ENCODE results near the gene SPECC1.
A peak's percentile ranks its signal among the peaks of the same experiment; 100 is the strongest.
"Not testable (repeated sequence)": the region's sequence is repeated elsewhere in the genome, so short reads cannot be mapped to it uniquely, and the experiment has no call there.

Gene SPECC1

DNA sequence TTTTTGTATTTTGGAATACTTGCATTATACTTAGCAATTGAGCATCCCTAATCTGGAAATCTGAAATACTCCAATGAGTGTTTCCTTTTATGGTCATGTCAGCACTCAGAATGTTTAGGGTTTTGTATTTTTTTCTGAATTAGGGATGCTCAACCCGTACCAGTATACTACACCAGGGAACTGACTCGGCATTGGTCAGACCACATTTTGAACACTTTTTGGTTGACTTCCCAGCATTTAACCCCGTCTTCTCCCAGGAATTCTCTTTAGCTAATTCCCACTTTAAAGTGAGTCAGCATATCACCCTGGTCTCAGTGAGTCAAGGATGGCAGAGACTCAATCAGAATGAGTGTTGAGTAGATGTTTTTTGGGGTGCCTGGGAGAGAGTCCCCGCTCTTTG is 177.9 kb downstream of the SPECC1 start:
- no peak for FAIRE-seq

DNA sequence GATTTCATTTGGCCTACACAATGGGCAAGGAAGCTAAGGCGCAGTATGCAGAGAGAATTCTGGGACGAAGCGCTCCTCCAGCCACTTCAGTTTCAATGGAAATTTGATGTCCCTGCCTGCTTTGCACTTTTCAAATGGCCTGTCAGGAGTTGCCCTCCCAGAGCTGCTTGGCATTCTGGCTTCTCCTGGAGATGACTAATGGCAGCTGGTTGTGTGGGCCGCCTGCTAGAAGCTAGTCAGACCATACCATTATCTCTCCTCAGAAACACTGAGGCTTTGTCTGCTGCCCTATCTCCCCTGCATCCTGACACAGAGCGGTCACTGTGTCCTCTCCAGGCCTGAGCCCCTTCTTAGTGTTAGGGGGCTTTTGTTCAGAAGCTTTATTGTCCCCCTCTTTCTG is 180.1 kb downstream of the SPECC1 start:
- no peak for FAIRE-seq

DNA sequence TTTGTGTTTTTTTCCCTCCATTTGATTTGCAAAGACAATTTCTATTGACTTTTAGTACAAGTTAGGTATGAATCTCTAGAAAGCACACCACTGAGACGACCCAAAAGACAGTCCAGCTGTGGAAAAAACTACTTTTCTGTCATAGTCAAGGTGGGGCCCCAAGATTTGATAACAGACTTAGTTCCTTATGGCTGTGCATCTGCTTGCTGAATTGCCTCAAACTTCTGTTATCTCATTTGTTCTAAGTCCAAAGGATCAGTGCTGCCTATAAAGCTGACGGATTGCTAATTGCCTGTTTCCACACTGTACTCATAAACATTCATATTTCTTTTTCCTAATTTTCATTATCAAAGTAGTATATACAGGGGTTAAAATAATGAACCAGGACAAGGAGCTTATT is 180.8 kb downstream of the SPECC1 start:
- FAIRE-seq, result no peak

DNA sequence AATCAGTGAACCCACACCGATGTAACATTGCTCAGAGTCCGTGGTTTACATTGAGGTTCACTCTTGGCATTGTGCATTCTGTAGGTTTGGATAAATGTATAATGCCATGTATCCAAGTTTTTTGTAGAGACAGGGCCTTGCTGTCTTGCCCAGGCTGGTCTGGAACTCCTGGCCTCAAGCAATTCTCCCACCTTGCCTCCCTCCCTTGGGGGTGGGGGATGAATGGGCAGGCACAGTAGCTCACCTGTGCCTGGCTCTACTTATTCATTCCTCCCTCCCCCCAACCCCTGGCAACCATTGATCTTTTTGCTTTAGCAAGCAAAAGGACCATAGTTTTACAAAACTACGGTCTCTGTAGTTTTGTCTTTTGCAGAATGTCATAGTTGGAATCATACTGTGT is 181.4 kb downstream of the SPECC1 start:
- FAIRE-seq, result no peak

DNA sequence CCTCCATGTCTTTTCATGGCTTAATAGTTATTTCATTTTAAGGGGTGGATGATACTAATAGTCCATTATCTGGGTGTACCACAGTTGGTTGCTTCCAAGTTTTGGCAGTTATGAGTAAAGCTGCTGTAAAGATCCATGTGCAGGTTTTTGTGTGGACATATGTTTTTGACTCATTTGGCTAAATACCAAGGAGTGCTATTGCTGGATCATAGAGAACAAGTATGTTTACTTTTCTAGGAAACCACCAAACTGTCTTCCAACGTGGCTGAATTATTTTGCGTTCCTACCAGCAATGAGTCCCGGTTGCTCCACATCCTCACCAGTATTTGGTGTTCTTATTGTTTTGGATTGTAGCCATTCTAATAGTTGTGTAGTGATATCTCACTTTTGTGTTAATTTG is 181.9 kb downstream of the SPECC1 start:
- no peak for FAIRE-seq

DNA sequence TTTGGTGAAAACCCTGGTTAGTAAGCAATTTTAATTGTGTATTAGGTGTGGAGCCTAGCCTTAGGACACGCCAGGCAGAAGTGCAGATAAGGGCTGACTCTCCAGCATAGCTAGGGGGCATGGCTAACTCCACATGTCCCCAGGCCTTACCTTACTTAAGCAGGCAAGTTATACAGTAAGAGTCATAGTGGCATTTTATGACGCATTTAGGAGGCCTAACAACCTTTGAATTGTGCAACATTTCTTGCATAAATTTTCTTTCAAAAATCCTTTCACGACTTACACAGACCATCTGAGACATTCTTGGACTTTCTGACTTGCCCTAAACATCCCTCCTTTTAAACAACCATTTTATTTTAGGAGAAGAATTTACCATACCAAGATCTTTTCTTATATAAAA is 187.1 kb downstream of the SPECC1 start:
- FAIRE-seq, result not testable (repeated sequence)

DNA sequence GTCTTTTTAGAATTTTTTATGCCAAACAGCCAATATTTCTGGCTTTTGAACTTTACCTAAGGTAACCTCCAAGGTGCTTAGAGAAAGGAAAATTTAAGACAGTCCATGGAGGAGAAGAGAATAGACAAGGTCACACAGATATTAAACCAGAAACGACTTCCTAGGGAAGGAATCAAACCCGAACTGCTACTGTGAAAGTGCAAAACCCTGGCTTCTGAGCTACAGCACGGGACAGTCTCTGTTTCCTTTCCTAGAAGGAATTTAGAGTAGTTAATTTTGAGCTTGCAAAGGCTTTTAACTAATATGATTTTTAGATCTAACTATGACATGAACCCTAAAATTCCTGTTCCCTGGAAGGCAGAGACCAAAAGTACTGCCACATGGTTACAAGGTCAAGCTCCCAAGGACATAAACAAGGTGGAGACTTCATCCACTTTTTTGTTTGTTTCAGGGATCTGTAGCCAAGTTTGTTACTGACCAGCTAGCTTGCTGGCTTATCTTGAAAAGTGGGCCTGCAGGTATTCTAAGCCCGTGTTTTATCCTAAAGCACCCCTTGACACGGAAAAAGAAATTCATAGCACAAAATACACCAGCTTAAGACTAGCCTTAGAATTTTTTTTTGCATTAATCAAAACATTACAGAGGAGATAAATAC is 188.2 kb downstream of the SPECC1 start:
- FAIRE-seq, result no peak

DNA sequence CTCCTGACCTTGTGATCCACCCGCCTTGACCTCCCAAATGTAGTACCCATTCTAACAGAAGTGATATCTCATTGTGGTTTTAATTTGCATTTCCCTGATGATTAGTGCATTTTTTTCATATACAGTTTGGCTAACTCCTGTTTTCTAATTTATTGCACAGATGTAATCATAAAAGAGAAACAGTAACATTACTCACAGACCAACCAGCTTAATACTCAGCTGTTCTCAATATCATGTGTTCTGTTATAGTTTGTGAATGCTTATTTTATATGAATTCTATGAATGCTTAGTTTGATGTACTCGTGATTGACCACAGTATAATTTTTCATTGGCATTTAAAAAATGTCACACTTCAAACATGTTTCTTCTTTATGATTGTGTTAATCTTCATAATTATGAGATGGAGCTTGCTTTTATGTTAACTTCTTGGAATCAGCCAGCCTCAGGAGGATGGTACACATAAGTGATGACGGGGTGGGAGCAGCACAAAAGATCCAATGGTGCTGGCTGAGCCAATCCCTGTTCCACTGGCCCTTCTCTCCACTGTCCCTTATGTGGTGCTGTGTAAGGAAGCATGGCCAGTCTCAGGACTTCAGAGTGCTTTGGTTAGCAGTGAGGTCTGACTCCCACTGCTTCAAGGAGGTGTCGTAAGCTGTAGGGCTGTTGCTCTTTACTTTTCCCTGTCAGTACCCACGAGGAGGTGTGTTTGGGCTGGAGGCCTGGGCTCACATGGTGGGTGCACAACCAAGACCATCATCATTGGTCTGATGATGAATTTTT is 191.0 kb downstream of the SPECC1 start:
- no peak for FAIRE-seq

DNA sequence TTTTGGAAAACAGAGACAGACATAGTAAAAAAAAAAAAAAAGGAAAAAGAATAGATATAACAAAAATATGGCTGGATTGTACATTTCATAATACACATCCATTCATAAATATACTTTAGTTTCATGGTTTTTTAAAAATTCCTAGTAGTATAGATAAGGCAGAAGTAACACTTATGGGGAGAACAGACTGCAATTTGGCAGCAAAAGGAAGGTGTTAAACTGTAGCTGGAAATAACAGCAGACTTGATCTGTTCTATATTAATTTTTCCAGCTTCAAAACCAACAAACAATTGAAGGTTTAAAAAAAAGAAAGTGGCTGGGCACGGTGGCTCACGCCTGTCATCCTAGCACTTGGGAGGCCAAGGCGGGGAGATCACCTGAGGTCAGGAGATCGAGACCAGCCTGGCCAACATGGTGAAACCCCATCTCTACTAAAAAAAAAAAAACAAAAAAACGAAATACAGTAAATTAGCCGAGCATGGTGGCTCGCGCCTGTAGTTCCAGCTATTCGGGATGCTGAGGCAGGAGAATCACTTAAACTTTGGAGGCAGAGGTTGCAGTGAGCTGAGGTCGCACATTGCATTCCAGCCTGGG is 191.8 kb downstream of the SPECC1 start:
- FAIRE-seq, result no peak

DNA sequence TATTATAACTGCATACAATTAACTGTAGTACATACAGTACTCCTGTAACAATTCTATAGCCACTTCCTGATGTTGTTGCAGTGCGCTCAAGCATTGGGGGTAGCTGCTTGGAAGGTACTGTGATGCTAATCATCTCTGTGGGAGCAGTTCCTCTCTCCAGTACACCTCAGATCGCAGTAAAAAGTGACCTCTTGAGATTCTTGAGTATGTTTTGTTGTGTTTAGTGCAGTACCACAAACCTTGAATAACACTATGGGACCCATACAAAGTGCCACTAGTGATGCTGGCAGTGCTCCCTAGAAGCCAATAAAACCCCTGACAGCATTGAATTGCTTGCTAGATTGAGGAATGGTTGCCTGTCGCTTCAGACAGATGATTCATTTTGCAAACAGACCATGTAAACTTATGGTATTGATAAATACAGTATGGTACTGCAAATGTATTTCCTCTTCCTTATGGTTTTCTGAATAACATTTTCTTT is 193.0 kb downstream of the SPECC1 start:
- no peak for FAIRE-seq

DNA sequence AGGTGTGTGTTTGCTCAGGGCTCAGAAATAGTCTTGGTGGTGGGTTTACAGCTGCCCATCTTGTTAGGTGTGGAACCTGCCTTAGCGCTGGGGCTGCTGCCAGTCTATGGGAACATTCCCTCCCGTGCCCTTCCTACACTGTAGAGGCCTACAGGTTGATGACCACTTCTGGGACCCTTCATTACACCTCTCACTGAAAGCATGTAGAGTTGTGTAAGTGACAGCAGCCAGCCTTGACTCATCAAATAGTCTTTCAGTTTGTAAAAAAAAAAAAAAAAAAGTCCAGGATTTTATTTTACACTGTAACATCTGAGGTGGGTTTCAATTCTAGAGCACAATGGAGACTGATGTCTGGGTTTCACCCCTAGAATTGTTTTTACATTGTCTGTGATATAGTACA is 193.9 kb downstream of the SPECC1 start:
- no peak for FAIRE-seq

DNA sequence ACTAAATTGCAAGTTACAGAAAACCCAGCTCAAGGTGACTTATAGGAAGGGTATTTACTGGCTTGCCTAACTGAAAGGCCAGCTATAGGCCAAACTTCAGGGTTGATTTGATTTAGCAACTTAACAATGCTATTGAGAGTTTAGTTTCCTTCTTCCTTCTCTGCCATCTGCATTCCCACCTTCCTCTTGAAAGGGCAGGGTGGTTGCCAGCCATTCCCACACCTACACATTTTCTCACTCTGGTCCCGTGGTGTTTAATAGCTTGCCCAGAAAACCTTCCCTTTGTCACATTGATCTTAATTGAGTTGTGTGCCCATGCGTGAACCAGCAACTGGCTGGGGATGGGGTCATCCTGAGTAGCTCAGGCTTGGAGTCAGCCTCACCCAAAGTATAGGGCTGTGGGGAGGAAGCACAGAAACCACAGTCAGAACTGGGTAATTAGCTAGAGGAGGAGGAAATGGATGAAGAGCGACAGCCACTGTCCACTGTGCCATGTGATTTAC is 194.7 kb downstream of the SPECC1 start:
- no peak for FAIRE-seq

DNA sequence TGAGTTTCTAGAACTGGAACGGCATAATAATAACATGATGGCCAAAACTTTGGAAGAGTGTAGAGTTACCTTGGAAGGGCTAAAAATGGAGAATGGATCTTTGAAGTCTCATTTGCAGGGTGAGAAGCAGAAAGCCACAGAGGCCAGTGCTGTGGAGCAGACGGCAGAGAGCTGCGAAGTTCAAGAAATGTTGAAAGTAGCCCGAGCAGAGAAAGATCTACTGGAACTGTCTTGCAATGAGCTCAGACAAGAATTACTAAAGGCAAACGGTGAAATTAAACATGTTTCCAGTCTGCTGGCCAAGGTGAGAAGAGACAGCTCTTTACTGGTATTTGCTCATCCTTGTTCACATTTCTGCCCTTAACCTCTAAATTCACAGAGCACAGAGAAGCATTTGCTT is 196.4 kb downstream of the SPECC1 start:
- no peak for FAIRE-seq

DNA sequence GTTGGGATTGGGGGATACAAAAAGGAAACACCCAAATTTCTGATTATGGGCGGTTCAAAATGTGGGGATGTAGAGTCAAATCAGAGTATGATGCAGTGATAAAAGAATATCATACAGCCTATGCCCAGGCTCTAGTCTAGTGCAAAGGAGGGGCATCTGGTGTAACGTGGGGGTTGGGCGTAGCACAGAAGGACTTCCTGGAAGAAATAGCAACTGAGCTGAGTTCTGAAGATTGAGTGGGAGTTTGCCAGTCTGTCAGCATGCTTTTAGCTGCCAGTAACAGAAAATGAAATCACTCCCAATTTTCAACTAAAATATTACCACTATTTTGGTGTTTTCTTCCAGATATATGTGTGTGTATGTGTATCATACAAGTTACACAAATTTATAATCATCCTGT is 196.9 kb downstream of the SPECC1 start:
- FAIRE-seq, result no peak

DNA sequence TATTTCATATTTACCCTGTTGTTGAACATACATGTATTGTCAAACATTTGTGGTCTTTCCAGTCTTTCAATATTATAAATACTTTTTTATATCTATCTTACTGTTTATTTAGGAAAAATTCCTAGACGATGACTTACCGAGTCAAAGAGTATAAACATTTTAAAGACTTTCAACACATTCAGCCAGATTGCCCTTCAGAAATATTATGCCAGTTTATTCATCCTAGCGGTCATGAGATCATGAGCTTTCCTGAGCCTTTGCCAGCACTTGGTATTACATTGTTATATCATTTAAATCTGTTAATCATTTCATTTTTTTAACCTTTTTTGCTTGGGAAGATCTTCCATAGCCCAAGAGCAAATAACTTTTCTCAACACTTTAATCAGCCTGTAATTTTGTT is 197.4 kb downstream of the SPECC1 start:
- FAIRE-seq, result no peak

DNA sequence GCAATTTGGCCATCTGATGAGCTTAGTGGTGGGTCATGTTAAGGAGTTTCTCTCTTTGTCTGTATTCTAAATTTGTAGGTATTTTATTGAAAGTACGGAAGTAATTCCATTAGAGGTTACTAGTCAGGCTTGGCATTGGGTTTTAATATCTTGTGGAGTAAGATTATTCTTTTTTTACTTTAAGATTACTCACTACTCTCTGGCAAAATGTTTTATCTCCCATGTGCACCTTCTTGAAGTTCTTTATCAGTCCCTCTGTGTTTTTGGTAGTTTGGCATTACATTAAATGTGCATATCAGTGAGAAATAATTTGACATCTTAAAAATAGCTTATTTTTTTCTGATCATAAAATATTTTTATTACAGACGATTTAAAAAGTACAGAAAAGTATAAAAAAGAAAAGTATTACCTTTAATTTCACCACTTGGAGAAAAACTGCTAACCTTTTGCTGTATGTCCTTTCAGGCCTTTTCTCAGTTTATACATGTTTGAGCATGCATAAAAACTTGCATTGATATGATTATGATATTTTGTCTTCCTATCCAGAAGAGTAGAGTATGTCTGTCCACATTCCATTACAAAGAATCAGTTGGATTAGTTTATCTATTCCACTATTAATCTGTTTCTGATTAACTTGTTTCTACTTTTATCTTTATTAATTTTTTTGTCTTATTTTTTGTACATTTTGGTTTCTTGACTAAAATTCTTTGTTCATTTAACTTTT is 198.3 kb downstream of the SPECC1 start:
- FAIRE-seq, result peak; percentile 25

DNA sequence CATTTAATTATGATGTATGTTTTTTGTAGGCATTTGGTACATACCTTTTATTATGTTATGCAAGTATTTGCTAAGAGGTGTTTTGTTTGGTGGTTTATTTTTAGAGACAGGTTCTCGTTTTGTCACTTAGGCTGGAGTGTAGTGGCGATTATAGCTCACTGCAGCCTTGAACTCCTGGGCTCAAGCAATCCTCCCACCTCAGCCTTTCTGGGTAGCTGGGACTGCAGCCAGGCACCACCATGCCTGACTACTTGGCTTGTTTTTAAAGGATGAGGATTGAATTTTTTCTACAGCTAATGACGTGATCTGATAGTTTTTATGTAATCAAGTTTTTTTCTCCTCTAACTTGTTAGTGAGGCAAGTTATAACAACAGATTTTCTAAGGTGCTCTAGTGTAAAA is 199.6 kb downstream of the SPECC1 start:
- FAIRE-seq, result no peak

DNA sequence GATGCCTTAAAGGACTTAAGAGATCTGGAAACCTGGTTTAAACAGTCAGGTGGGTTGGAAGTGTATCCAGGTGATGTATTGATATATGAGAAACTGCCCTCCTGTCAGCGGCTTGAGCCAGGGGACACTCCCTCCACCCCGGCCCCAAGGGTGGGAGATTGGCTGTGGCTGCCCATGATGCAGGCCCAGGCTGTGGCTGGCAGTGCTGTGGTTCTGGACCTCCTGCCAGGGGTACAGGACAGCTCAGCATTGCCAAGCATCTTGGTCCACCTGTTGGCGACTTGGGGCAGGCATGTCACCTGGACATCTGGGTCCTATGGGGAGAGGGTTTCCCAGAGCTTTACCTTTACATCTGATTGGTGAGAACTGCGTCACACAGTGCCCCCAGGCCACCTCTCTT is 201.0 kb downstream of the SPECC1 start:
- no peak for FAIRE-seq

DNA sequence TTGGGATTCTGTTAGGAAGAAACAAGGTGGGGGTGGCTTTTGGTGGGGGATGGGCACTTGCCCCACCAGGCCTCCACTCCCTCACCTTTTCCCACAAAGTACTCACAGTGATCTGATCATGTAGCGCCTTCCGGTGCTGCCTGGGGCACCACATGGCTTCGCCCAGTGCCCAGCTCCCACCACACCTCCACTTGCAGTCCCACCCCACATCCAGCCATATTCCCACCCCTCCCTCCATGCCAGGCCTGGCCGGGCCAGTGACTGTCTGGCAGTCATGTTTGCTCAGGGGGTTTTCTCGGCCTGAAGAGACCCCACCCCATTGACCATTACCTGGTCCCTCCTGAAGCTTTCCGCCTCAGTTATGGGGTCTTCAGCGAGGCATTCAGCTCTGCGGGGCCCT is 201.5 kb downstream of the SPECC1 start:
- no peak for FAIRE-seq

DNA sequence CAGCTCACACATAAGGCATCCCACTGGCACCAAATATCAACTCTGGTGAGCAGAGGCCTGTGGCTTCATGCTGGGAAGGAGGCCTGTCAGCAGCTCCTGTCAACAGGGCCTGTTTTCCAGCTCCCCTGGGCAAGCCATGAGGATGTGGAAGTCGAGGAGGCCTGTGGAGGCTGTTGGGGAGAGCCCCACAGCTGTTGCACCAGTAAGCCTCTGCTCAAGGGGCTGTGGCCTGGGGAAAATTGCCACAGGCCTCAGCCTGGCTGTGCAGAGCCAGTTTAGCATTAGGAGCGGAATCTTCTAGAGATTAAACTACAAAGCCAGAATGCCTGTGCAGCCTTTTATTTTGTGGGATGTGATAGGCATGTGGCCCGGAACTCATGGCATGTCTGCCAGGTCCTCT is 202.1 kb downstream of the SPECC1 start:
- no peak for FAIRE-seq

DNA sequence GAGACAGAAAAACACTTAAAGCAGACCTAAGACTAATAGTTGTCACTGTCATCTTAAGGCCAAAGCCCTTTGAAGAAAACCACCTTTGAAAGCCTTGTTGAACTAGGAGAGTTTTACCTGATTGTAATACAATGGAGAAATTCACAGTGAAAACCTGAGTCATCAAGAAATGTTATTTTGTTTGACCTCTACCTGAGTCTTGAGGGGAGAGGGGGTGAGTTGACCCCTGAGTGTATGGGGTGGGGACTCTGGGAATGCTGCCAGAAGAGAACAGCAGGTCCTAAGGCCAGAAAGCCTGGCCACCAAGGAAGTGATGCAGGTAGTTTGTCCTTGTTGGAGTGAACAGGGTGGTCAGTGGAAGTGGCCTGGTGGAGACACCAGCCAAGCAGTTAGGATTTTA is 204.3 kb downstream of the SPECC1 start:
- no peak for FAIRE-seq

DNA sequence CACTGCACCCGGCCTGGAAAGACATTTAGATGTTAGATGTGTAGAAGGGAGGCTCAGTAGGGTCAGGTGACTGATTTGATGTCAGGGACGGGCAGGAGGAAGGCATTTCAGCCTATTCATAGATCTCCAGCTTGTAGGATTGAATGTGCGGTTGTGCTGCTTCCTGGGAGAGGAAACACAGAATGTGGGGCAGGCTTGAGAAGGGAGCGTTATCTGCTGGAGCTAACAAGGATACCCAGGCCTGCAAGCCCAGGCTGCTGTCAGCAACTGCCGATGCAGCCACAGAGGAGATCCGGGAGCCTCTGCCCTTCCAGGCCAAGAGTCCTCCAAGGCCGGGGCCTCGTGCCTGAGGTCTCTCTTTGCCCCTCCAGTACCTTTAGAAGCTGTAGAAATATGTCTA is 205.6 kb downstream of the SPECC1 start:
- no peak for FAIRE-seq

DNA sequence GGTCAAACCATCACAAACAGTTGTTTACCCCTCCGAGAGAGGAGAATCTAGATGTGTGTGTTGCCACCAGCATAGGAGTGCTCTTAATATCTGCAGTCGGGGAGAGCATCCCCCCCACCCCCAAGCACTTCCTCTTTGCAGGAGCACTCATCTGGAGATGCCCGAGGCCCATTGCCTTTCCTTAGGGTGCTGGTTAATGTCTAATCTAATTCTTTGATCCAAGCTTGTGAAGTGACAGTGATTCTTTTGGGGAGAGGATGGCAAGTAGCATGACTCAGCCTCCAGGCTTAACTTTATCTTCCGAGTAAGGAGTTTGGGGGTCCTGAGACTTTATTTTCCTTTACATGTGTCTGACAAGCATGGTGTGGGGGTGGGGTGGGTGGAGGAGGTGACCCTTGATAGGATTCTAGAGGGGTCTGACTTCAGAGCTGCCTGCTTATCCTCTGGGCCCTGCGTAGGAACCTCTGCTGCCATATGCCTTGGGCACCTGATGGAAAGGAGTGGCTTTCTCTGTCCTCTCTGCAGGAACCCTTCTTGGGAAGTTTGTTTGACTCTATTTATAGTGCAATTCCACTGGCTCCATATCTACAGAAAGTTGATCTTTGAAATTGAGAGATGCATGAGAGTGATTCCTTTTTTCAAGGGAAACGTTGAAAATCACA is 207.1 kb downstream of the SPECC1 start:
- FAIRE-seq, result no peak
